Natural killer cell treated with Interleukin-12 subunit alpha and Interleukin-12 subunit beta and Interleukin-15 and Interleukin-18, amount 100 ng/mL, for 72 hours (primary cell): ENCODE data around the gene SATB1. TPM values are rescaled to one million over a fixed set of nuclear protein-coding genes. Genes with fewer than 3 reads are reported as not detected.
"Not testable (repeated sequence)": the region's sequence is repeated elsewhere in the genome, so short reads cannot be mapped to it uniquely, and the experiment has no call there.

Experiments used
- ATAC-seq, 2 donors: fragments of 150-1000 bp; cut with Tn5 transposase in 1 of 2; sonication (Bioruptor Pico), chemical (Tn5 transposase) in 1 of 2; 2 replicates each; pipeline ENCODE4 v1.10.0; 2021
- DNase-seq: peaks from one replicate; pipeline ENCODE4 v3.0.0; 2022; ENCODE audit warnings: low spot score
- H3K27ac Mint-ChIP-seq, 2 donors: 1 replicate in 1 of 2; 2 replicates in 1 of 2; pipeline ENCODE4 v1.8.0; 2022; ENCODE audit warnings: mixed read lengths in 2 of 2, mild to moderate bottlenecking in 1 of 2, moderate library complexity in 1 of 2
- H3K27me3 Mint-ChIP-seq, 2 donors: 1 replicate in 1 of 2; 2 replicates in 1 of 2; pipeline ENCODE4 v1.8.0; 2022; ENCODE audit warnings: mixed read lengths in 2 of 2
- H3K36me3 Mint-ChIP-seq: one replicate; pipeline ENCODE4 v1.8.0; 2022; ENCODE audit warnings: mixed read lengths
- H3K4me1 Mint-ChIP-seq, 2 donors: 1 replicate in 1 of 2; 2 replicates in 1 of 2; pipeline ENCODE4 v1.8.0; 2022; ENCODE audit warnings: low read depth in 2 of 2, mixed read lengths in 2 of 2, mild to moderate bottlenecking in 1 of 2
- H3K4me3 Mint-ChIP-seq: one replicate; pipeline ENCODE4 v1.8.0; 2022; ENCODE audit warnings: mixed read lengths
- H3K9me3 Mint-ChIP-seq: 2 replicates; pipeline ENCODE4 v1.8.0; 2022; ENCODE audit warnings: mixed read lengths
- total RNA-seq, 2 donors: library from RNA; stranded (reverse); gene quantifications; one replicate each; pipeline ENCODE4 v1.2.3, GENCODE V29; 2022

Gene SATB1
- 100 to 1,000 TPM; 401 to 512 TPM for total RNA-seq

DNA sequence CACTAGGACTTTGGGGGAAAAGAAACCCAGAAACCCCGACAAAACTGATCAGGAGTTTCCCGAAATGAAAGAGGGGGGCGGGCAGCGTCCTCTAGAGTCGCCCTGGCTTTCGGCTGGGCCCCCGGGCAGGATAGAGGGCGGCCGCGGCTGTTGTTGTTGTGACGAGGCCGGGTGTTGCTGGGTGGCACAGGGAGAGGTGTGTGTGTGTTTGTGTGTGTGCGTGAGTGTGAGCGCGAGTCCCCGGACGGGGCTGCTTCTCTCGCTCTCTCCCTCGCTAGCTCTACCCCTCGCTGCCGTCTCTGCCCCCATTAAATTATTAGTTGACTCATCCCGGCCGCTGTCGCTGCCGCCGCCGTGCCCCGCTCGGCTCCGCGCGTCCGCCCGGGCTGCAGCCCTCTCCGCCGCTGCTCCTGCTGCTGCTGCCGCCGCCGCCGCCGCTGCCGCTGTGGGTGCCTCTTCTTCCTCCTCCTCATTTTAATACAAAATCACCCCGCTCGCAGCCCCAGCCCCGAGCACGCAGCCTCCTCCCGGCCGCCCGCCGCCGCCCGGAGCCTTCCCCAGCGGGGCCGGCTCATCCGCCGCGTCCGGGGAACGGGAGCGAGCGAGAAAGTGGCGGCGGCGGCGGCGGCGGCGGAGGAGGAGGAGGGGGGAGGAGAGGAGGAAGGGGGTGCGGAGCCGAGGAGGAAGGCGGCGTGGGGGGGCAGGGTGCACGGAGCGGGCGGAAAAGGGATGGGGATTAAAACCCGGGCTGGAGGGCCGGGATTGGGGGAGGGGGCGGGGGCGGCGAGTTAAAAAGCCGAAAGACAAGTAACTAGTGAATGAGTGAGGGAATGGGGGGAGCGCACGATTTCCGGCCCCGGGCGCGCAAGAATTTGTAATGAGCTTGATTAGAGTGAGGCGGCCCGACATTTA is at the start of gene SATB1:
TSS of gene SATB1 (minus strand) at position 611 of the 912 bp plus-strand sequence. CDS start 4,372 bp downstream, outside the sequence.
- no peaks in the 10 kb centered on the region for H3K27me3 Mint-ChIP-seq
- H3K9me3 Mint-ChIP-seq: no peaks in the 10 kb centered on the region
- peaks cover 35% of the 10 kb centered on the region for H3K36me3 Mint-ChIP-seq
- peak within 1 kb of the TSS; percentile 92 for H3K4me3 Mint-ChIP-seq
- H3K27ac Mint-ChIP-seq: peak within 1 kb of the TSS; percentile 79 to 95
- DNase-seq: peak; percentile 76
- peak; percentile 73 to 79 for ATAC-seq
- peaks cover 61 to 74% of the 10 kb centered on the region in 2 donors for H3K4me1 Mint-ChIP-seq

- no peaks in the 10 kb centered on the region for H3K27me3 Mint-ChIP-seq
- peak overlapping the region in 1 of 2 donors; percentile 15 for H3K27ac Mint-ChIP-seq
- no peaks in the 10 kb centered on the region for H3K9me3 Mint-ChIP-seq
- DNase-seq (no peak), ATAC-seq (no peak)
- no peak overlapping the region for H3K4me3 Mint-ChIP-seq
- H3K4me1 Mint-ChIP-seq: peaks cover 0 to 6% of the 10 kb centered on the region in 2 donors
- peaks cover 23% of the 10 kb centered on the region for H3K36me3 Mint-ChIP-seq
Measured at GRCh38 chr3:18474202-18474601, 49.1 kb upstream of the SATB1 start.

DNA sequence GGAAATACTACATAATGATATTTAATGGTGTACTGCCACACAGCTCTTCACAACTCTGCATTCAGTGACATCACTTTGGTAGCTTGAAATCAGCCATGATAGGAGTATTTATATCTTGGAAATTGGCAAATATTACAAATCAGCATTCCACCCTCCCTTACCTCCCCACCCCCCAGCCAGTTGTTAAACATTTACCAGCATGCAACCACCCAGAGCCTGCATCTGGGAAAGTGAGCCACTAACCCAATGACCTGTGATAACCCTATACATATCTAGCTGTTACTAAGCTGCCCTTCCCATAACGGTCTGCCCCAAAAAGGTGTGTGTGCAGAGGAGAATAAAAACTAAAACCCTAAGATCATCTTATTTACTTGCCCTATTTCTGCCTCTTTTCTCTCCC is 44.6 kb upstream of the SATB1 start:
- no peaks in the 10 kb centered on the region for H3K27me3 Mint-ChIP-seq
- DNase-seq (no peak), ATAC-seq (no peak)
- no peak overlapping the region for H3K27ac Mint-ChIP-seq
- H3K36me3 Mint-ChIP-seq: peaks cover 59% of the 10 kb centered on the region
- no peak overlapping the region for H3K4me3 Mint-ChIP-seq
- peaks cover 22 to 29% of the 10 kb centered on the region in 2 donors for H3K4me1 Mint-ChIP-seq
- H3K9me3 Mint-ChIP-seq: no peaks in the 10 kb centered on the region

DNA sequence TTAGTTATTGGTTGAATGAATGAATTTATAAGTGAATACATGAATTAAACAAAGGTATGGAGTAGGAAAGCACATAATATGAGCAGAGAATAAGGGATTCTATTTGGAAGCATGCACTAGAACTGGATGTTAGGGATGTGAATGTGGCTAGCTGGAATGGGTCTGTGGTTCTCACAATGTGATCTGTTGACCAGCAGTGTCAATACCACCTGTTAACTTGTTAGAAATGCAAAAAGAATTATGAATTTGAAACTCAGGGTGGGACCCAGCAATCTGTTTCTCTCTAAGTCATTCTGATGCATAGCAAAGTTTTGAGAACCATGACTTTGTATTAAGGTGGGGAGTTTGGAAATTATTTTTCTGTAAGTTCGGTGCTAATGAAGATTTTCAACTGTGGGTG is 41.0 kb upstream of the SATB1 start:
- Mint-ChIP-seq H3K36me3 (peaks cover 68% of the 10 kb centered on the region), H3K9me3 (peaks cover 4% of the 10 kb centered on the region), H3K27ac (no peak overlapping the region), H3K4me1 (peaks cover 22 to 29% of the 10 kb centered on the region in 2 donors), H3K27me3 (no peaks in the 10 kb centered on the region), H3K4me3 (peak overlapping the region; percentile 3)
- DNase-seq: no peak
- no peak for ATAC-seq

DNA sequence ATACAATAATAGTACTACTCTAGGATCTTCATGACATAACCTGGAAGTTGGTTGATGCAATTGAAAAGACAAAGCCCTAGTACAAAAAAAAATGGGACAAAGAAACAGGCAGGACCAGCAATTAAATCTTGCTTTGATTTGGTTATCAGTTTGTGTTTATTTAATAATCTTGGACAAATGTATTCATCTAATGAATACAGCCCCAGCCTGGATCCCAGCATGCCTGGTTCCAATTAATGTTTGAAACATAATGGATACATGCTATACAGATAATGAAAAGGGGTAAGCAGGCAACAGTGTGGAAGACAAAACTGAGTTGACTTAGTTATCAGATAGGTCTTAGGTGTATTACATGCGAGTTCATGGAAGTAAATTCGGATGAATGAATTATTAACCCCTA is 29.6 kb upstream of the SATB1 start:
- H3K4me1 Mint-ChIP-seq: peaks cover 14 to 30% of the 10 kb centered on the region in 2 donors
- no peak overlapping the region for H3K4me3 Mint-ChIP-seq
- H3K27ac Mint-ChIP-seq: no peak overlapping the region
- ATAC-seq (no peak), DNase-seq (no peak)
- H3K9me3 Mint-ChIP-seq: peaks cover 7% of the 10 kb centered on the region
- no peaks in the 10 kb centered on the region for H3K27me3 Mint-ChIP-seq
- peaks cover 33% of the 10 kb centered on the region for H3K36me3 Mint-ChIP-seq

DNA sequence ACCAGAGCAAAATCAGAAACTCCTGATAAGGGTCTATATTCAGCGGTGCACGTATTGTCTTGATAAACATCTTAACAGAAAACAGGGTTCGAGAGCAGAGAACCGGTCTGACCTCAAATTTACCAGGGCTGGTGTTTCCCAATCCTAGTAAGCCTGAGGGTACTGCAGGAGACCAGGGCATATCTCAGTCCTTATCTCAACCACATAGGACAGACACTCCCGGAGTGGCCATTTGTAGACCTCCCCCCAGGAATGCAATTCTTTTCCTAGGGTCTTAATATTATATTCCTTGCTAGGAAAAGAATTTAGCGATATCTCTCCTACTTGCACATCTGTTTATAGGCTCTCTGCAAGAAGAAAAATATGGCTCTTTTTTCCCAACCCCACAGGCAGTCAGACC is 24.5 kb upstream of the SATB1 start:
- not testable (repeated sequence) for DNase-seq, ATAC-seq, H3K9me3 Mint-ChIP-seq, H3K27me3 Mint-ChIP-seq, H3K27ac Mint-ChIP-seq, H3K4me3 Mint-ChIP-seq
- Mint-ChIP-seq H3K4me1 (peaks cover 36 to 37% of the 10 kb centered on the region in 2 donors), H3K36me3 (peaks cover 53% of the 10 kb centered on the region)

DNA sequence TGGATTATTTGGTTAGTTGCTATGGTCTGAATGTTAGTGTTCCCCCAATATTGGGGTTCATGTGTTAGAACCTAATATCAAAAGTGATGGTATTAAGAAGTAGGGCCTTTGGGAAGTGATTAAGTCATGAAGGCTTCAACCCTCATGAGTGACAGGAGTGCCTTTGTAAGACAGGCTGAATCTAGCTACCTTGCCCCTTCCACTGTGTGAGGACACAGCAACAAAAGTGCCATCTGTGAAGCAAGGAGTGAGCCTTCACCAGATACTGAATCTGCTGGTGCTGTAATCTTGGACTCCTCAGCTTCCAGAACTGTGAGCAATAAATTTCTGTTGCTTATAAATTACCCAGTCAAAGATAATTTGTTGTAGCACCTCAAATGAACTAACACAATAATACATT is 22.6 kb upstream of the SATB1 start:
- no peak for DNase-seq
- peak overlapping the region; percentile 99 for H3K4me3 Mint-ChIP-seq
- H3K36me3 Mint-ChIP-seq: peaks cover 38% of the 10 kb centered on the region
- no peak for ATAC-seq
- peak overlapping the region; percentile 92 to 94 for H3K27ac Mint-ChIP-seq
- H3K9me3 Mint-ChIP-seq: peaks cover 3% of the 10 kb centered on the region
- H3K27me3 Mint-ChIP-seq: no peaks in the 10 kb centered on the region
- H3K4me1 Mint-ChIP-seq: peaks cover 30 to 42% of the 10 kb centered on the region in 2 donors

DNA sequence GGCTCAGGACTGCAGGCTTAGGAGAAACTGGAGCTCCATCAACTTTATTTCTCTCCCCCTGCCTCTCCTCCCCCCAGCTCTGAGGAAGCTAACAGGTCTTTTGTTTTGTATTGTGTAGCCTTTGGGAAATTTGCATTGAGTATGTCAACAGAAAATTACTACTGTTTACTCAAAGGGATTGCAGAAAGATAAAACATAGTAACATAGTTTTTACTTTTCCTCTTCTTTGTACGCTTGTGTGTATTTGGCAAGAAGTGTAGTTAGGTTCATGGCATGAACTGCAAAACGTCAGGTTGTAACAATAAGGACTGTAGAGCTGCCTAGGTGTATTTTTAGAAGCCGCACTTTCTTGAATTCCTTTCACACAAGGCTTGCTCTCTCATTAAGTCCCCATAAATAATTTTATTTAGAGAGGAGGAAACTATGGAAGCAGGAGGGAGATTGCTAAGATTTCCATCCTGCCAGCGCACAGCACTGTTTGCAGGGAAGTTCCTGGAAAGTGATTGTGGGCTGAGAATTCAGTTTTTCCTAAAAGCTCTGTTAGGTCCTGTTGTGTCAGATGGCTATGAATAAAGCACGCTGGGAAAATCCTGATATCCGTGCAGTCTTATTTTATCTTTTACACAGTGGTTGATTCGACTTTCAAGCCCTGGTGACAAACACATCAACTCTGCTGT is 21.1 kb upstream of the SATB1 start:
- H3K4me3 Mint-ChIP-seq: peak overlapping the region; percentile 99
- H3K4me1 Mint-ChIP-seq: peaks cover 24 to 42% of the 10 kb centered on the region in 2 donors
- peaks cover 36% of the 10 kb centered on the region for H3K36me3 Mint-ChIP-seq
- ATAC-seq (no peak), DNase-seq (no peak)
- H3K27me3 Mint-ChIP-seq: no peaks in the 10 kb centered on the region
- H3K27ac Mint-ChIP-seq: peak overlapping the region; percentile 92 to 94
- H3K9me3 Mint-ChIP-seq: peaks cover 3% of the 10 kb centered on the region

GRCh38 chr3:18445401-18446148 is 20.4 kb upstream of the SATB1 start:
- ATAC-seq (peak; percentile 71 to 73), DNase-seq (peak; percentile 68)
- Mint-ChIP-seq H3K27me3 (no peaks in the 10 kb centered on the region), H3K4me1 (peaks cover 25 to 49% of the 10 kb centered on the region in 2 donors), H3K4me3 (peak overlapping the region; percentile 99), H3K9me3 (peaks cover 3% of the 10 kb centered on the region), H3K27ac (peak overlapping the region; percentile 92 to 94), H3K36me3 (peaks cover 41% of the 10 kb centered on the region)

DNA sequence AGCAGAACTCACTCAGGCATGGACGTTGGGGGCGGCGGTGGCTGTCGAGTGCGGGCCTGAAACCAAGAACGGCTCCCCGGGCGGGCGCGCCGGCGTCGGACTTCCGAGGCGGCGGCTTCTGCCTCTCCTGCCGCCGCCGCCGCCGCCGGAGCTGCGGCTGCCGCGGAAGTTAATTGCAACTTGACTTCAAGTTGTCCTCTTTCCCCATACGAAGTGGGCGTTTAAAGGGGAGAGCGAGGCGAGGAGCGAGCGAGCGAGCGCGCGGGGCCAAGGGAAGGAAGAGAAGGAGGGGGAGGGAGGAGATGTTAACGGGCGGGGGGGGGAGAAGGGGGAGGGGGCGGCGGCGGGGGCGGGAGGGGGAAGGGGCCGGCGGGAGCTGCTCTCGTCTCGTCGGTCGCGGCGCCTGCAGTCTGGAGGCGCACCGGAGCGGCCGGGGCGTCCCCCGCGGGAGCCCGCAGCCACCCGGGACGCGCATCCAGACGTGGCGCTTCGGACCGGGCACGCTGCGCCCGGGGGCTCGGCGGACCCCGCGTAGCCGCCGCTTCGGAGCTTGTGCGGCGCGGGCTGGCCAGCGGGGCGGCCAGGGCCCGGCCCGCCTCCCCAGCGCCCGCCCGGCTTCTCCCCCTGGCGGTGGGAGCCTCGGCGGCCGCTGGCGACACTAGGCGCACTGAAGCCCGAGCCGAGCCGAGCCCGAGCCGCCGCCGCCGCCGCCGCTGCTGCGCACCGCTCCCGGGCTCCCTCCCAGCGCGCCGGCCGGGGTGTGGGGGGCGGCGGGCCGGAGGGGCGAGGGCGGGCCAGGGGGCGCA is 19.7 kb upstream of the SATB1 start:
- H3K36me3 Mint-ChIP-seq: peaks cover 48% of the 10 kb centered on the region
- ATAC-seq: peak; percentile 86 to 92
- peak overlapping the region; percentile 99 for H3K4me3 Mint-ChIP-seq
- peak; percentile 87 for DNase-seq
- peaks cover 3% of the 10 kb centered on the region for H3K9me3 Mint-ChIP-seq
- peaks cover 31 to 57% of the 10 kb centered on the region in 2 donors for H3K4me1 Mint-ChIP-seq
- H3K27ac Mint-ChIP-seq: peak overlapping the region; percentile 94 to 96
- H3K27me3 Mint-ChIP-seq: no peaks in the 10 kb centered on the region

GRCh38 chr3:18443665-18444594 is 18.8 kb upstream of the SATB1 start:
- peaks cover 42% of the 10 kb centered on the region for H3K36me3 Mint-ChIP-seq
- peak overlapping the region; percentile 94 to 96 for H3K27ac Mint-ChIP-seq
- H3K9me3 Mint-ChIP-seq: no peaks in the 10 kb centered on the region
- no peaks in the 10 kb centered on the region for H3K27me3 Mint-ChIP-seq
- DNase-seq (no peak), ATAC-seq (peak; percentile 0 to 22)
- peaks cover 31 to 66% of the 10 kb centered on the region in 2 donors for H3K4me1 Mint-ChIP-seq
- peak overlapping the region; percentile 93 for H3K4me3 Mint-ChIP-seq
